ENCODE results near the gene OPTC.
"Not testable (repeated sequence)": the region's sequence is repeated elsewhere in the genome, so short reads cannot be mapped to it uniquely, and the experiment has no call there.

The OPTC gene, protein sequence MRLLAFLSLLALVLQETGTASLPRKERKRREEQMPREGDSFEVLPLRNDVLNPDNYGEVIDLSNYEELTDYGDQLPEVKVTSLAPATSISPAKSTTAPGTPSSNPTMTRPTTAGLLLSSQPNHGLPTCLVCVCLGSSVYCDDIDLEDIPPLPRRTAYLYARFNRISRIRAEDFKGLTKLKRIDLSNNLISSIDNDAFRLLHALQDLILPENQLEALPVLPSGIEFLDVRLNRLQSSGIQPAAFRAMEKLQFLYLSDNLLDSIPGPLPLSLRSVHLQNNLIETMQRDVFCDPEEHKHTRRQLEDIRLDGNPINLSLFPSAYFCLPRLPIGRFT

DNA sequence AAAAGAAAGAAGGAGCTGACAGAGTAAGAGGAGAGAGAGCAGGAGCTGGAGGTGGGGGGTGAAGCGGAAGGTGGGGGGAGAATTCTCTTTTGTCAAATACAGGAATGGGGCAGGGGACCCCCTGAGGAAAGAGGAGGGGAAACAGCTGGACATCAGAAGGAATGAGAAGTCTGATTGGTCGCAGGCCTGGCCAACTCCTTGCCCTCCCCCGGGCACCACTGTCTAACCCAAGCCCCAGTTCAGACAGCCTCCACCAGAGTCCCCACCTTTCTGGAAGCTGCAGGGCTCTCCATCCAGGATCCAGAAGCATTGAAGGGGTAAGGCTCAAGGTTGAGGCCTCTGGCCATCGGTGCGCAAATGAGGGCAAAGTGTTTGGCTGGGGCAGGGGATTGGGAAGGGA is at the start of gene OPTC:
Gene OPTC, plus strand, starts transcription at position 253 of the 400 bp plus-strand sequence. CDS start 1,853 bp downstream, outside the sequence.
- no peak for DNase-seq

DNA sequence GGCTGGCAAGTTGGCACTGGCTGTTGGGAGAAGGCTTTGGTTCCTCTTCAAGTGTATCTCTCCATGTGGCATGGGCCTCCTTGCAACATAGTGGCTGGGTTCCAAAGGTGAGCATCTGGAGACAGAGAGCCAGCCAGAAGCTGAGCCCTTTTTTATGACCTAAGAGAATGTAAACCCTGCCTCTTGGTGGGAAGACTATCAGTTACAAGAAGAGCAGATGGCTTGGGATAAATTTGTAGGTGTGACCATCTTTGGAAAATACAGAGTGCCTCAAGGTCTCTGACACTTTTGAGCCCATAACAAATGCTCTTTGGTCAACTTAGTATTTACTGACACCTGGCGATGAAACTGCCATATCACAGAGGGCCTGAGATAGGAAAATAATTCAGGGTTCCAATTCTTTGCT is 49.8 kb upstream of the OPTC start:
- no peak for DNase-seq

DNA sequence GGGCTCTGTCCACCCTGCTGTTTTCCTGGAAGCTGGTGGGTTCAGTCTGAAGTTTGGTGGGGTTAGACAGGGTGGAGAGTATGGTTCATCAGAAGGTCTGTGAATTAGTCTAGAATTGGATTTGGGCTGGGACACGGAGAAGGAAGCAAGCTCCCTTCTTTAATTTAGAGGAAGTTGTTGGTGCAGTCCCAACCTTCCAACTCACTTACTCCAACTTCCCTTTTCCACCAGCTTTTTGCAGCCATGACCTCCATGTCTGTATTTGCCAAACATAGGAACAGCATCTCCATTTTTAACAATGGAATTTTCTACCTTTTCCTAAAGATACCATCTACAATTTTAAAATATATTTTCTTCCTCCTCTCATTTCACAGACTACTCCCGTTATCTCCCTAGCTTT is 46.8 kb upstream of the OPTC start:
- no peak for DNase-seq

DNA sequence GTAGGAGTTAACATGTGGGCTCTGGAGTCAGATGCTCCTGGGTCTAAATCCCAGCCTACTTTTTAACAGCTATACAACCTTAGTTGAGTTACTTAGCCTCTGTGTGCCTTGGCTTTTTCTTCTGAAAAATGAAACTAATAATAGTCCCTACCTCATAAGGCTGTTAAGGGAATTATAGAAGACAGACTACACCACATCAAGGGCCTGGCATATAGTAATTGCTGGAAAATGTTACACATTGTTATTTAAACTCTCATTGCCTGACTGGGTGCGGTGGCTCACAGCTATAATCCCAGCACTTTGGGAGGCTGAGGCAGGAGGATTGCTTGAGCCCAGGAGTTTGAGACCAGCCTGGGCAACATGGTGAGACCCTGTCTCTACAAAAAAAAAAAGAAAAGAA is 46.4 kb upstream of the OPTC start:
- DNase-seq = not testable (repeated sequence)

DNA sequence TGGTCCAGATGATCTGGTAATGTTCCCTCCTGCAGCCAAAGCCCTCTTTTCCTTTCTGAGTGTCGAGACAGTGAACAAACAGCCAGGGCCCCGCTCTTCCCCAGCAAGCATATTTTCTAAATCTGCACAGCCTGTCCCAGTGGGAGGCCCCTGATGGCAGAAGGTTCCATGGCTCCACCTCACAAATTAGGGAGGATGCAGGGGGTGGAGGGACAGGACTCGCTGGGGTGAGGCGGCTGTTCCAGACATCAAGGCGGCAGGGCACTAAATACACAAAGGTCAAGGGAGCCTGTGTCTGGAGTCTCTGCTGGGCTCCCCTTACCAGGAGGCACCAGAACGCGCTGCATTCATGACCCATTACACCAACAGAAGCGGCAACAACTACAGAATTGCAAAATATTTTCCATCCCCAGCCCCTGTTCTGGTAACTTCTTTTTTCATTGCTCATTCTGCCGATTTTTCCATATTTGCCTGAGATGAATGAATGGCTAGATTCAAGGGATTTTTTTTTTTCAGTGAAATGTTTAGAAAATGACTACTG is 45.4 kb upstream of the OPTC start:
- DNase-seq = no peak

DNA sequence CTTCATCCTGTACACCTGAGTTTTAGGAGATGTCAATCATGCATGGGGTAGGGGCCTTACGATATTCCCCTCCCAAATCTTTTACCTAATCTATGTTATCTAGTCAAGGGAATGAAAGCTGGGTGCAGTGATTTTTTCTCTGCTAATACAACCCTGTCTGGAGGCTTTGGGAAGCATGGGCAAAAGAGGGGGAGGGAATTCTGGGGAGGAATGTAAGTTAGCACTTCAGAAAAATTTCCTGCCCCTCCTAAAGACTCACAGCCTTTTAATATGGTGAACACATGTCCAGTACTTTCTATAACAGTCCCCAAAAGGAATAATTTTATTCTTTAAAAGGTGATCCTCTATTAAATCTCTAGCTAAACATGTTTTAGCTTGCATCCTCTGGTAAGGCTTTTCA is 44.0 kb upstream of the OPTC start:
- DNase-seq = no peak

DNA sequence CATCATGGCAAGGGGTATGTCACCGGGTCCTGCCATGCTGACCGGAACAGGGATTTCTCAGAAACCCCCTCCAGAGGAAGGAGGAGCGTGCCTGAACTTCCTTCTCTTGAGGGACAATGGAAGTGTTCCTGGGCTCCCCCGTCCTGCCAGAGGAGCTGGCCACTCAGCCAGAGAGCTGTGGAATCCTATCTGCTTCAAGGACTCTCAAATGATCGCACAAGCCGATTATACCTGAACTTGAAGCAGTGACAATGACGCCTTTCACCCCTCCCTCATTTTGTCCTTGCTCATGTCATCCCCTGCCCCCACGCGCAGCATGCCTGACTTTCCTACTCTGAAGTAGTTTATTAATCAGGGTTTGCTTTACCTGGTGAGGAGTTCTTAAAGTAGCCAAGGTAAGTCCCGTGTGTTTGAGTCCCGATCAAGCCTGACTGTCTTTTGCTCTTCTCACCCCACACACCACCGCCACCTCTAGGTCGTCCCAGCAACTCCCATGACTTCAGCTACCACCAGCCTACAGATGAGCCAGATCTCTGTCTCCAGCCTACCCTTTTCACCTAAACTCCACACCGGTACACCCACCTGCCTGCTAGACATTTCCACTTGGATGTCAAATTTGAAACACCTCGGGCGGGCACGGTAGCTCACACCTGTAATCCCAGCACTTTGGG is 43.3 kb upstream of the OPTC start:
- no peak for DNase-seq

DNA sequence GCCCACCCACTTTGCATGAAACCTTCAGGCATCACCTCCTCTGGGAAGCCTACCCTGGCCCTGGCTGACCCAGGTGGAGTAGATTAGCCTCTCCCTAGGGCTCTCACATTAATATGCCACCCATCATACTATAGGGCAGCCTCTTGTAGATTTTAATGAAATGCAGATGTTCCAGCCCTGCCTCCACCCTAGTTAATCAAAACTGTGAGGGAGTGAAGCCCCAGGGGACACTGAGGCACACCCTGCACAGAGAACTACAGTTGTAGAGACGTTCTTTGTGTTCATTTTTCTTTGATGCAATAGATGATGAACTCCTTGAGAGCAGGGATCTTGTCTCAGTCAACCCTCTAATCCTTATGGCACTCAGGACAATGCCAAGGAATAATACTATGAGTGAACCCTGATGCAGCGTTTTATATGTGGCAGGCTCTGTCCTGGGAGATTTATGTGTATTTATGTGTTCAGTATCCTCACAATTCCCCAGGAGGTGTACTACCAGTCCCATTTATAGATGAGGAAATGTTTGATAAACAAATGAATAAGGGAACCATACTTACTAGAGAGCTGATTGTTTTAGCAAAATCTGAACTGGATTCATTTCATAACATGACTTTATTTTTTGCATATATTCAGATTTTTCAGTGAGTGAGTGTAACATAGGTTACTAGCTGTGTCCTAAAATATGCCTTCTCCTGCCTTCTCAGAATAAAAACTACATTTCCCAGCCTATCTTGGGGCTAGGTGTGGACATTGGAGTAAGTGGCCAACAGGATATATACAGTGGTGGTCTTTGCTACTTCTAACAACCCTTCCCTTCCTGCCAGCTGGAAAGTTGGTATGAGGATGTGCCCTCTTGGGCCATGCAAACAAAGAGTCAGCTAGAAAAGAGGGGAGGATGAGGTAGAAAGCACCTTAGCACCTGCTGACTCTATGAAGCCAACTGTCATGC is 41.8 kb upstream of the OPTC start:
- DNase-seq = no peak

DNA sequence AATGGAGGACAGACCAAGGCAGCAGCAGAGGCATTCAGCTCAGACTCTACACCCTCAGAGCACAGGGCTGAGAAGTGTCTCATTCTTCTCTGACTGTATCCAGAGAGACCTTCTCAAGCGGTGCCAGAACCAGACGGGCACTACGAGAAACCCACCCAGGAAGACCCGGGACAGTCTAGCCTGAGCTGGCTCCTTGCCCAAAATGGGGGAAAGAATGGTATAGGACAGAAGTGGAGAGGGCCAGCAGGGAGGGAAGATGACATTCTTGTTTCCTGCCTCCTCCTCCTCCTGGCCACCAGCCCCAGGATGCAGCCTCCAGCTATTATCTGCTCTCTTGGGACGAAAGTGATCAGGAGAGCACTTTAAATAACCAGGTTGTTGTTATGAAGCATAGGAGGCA is 40.9 kb upstream of the OPTC start:
- no peak for DNase-seq

DNA sequence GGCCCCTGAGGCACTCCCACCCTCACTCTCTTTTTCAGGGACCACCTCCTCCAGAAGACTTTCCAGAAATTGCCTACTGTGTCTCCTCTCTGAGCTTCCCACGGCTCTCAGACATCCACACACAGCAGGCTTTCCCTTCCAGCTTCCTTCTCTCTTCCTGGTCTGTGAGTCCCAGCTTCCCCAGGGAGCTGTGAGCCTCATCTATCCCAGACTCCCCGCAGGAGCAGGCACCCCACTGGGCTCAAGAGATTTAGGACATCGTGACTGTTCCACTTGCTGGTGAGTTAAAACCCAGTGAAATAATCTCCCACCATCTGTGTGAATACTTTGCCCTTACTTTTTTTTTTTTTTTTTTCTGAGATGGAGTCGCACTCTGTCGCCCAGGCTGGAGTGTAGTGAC is 40.3 kb upstream of the OPTC start:
- no peak for DNase-seq

DNA sequence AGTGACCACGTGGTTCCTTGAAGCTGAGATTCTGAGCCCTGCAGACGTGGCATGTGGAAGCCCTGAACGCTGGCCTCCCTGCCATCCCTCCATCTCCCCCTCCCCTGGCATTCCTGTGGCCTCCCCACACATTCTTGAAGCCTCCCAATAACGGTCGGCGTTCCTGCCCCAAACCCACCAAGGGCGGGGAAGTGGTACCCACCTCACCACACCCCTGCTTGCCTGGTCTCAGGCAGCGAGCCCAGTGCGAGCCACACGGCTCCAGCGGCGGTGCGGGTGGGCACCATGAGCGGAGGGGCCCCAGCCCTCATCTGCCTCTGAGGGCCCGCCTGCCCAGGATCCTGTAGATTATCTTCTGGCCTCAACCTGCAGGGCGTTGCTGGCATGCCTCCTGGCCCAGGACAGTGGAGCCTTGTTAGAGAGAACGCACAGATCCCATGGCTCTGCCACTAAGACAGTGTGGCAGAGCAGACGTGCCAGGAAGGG is 38.9 kb upstream of the OPTC start:
- no peak for DNase-seq

DNA sequence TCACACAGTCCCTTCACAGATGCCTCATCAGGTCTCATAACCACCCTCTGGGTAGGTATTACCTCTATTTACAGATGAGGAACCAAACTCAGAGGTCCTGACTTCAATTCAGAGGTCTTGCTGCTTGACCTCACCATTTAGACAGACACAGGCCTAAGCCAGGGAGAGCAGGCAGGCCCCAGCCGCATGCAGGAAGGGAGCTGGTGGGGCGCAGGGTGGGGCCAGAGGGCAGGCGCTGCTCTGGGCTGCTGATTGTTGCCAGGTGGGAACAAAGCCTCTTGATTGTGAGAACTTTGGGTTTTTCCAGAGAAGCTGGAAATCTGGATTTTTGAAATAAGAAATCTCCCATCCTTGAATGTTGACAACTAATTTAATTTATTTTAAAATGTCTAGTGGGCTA is 38.2 kb upstream of the OPTC start:
- no peak for DNase-seq

DNA sequence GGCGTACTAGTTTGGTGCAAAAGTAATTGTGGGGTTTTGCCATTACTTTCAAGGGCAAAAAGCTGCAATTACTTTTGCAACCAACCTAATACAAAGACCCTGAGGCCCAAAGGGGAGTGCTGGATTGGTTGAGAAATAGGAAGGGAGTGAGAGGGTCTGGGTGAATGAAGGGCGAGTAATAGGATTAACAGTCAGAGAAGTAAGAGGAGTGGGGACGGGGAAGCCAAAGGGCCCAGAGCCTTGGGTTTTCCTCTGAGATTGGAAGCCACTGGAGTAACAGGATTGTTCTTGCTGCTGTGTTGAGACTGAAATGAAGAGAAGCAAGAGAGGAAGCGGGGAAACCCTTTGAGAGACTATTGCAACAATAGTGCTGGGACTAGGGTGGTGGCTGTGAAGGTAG is 37.4 kb upstream of the OPTC start:
- DNase-seq = no peak

DNA sequence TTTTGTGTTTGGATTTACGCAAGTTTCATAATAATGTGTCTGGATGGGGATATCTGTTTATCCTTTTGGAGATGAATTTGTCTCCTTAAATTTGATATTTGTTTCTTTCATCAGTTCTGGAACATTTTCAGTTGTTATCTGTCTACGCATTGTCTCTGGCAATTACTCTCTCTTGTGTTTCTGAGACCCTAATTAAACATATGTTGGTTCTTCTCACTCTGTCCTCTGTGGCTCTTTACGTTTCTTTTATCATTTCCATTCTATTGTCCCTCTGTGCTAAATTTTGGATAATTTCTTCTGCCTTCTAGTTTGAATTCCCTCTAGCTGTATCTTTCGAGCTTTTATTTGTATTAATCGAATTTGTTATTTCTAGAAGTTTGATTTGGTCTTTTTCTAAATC is 35.9 kb upstream of the OPTC start:
- DNase-seq = no peak

DNA sequence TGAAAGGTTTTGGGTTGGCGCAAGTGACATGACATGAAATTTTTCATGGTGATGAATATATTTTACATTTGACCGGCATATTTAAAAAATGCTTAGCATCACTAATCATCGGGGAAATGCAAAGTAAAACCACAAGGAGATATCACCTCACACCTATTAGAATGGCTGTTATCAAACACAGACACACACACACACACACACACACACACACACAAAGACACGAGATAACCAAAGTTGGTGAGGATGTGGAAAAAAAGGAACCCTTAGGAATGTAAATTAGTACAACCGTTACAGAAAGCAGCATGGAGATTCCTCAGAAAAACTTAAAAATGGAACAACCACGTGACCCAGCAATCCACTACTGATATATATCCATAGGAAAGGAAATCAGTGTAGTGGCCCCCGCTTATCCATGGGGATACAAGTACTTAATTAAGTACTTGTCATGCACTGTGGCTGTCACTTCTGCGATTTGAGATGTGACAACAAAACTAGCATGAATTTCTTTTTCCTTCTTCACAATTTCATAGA is 34.2 kb upstream of the OPTC start:
- no peak for DNase-seq

DNA sequence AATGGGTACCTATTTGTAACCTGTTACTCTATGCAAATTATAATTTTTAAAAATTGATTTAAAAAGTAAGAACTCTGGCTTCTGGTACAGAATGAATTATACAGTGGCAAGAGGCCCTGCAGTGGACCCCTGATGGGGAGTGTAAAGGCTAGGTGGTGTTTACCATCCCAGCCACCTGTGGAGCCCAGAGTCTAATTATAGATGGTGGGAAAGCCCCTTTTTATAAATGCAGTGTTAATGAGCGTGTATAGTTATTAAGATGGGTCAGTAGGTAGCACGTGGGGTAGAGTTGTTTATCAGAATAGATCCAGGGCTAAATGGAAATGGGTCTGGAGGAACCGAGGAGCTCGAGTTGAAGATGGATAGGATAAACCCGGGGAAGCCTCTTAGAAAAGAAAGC is 32.2 kb upstream of the OPTC start:
- DNase-seq = no peak

DNA sequence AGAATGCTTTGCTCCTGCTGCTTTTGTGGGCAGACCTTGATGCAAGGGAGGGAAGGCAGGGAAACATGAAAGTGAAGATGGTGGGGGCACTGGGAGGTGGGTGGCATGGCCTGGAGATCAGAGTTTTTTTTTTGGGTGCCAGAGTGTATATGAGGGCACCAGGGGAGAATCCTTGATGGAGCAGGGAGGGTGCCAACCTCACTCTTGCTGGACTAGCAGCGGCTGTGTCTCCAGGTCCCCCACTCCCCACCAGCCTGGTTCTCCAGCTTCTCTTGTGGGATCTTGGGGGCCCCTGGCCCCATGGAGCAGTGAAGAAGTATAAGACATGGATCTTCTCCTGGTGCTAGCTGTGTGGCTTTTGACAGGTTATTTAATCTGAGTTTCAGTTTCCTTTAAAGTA is 31.8 kb upstream of the OPTC start:
- DNase-seq = no peak

DNA sequence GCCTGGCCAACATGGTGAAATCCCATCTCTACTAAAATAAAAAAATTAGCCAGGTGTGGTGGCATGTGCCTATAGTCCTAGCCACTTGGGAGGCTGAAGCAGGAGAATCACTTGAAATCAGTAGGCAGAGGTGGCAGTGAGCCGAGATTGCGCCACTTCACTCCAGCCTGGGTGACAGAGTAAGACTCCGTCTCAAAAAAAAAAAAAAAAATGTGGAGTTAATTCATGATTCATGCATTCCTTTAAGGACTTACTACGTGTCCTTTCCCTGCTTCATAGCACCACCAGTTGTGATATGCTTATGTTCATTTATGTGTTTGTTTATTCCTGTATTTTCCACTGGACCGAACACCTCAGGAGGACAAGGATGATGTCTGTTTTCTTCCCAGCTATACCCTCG is 31.1 kb upstream of the OPTC start:
- no peak for DNase-seq

DNA sequence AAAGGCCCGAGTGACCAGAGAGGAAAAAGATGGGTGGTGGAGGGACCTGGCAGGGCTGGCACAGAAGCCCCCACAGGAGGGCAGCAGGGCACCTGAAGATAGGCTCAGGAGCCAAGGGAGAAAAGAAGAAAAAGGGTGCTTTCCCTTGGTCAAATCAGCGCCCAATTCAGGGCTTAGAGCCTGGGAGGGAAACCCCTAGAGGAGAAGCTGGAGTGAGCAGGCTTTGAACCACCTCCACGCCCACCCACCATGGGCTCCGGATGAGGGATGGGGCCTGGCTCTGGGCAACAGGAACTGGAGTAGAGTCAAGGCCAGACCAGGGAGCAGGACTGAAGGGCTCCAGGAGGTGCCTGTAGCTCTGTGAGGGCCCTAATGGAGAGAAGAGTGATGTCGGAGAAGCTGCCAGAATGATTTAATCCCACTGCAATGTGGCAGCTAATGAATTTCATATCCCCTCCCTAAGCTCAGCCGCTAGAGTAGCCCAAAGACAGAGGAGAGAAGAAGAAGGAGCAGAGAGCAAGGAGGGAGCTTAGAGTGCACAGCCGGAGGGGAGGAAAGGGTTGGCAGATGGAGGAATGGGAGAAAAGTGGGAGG is 30.4 kb upstream of the OPTC start:
- no peak for DNase-seq

DNA sequence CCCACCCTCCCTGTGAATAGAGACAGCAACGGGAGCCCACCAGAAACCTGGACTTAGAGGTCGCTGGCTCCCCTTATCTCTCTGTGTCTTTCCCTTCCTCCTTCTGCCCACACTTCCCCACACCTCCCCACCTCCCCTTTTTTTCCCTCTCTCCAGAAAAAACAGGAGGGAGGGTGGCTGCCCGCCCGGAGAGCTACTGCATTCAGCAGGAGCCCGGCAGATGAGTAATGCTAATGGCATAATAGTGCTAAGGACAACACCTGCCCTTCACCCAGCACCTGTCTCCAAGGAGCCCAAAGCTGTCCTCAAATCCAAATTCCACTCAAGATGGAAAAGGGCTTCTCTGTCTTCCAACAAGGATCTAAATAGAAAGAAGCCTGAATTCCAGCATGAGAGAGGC is 29.7 kb upstream of the OPTC start:
- no peak for DNase-seq

DNA sequence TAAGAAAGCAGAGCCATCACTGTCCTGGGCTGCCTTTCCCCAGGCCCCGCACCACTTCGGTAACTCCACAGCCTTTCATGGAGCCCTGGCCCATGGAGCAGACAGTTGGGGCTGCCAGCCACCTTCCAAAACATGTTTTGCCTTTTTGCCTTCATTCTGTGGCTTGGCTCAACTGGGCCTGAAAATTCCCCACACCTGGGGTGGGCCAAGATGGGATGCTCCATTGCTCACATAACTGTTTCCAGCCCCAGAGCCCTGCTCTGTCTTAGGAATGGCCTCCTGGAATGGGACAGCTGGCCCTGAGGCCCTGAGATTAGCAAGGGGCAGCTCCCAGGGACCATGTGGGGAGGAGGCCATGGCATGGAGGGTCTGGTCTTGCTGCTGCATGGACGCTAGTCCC is 29.2 kb upstream of the OPTC start:
- no peak for DNase-seq

DNA sequence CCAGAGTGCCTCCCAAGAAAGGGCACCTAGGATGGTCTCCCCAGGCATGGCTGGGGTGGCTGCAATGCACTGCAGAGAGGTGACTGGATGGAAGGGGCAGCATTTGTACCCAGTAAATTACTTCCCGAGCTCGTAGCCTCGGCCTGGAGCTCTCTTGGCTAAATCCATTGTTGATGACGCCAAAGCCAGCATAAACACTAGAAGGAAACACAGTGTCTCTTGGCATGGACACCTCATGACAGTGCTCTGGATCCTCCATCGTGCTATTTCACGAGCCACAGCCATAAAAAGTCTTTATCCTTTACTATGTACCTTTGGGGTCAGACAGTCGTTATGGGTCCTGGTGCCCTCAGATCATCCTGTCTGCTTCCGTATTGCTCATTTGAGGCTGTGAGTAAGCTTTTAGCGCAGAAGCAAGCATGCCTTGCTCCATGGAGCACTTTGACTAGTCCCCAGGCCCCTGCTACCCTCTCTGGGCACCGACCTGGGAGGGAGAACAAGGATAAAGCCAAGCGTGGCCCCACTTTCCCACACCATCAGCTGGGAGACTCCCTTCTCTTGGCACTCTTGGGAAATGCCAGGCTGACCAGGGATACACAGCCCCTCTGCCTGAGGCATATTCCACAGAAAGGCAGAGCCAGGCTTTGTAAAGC is 28.7 kb upstream of the OPTC start:
- no peak for DNase-seq
